Esophagus (tissue), 2 donors: ENCODE measurements around the gene TMX1. TPM values are rescaled to one million over a fixed set of nuclear protein-coding genes. Genes with fewer than 3 reads are reported as not detected.
"Not testable (repeated sequence)": the region's sequence is repeated elsewhere in the genome, so short reads cannot be mapped to it uniquely, and the experiment has no call there.

Experiments used
- H3K27ac ChIP-seq, 2 donors: one replicate each; pipeline ENCODE4 v1.5.1; 2013; ENCODE audit warnings: low read depth in 2 of 2, mild to moderate bottlenecking in 2 of 2, inconsistent platforms in 1 of 2, low read length in 1 of 2, moderate library complexity in 1 of 2
- H3K27me3 ChIP-seq, 2 donors: one replicate each; pipeline ENCODE4 v1.6.1; 2013; ENCODE audit warnings: low read length in 2 of 2, control low read depth in 1 of 2, mild to moderate bottlenecking in 1 of 2; ENCODE audit not compliant: insufficient read depth in 2 of 2, control insufficient read depth in 1 of 2
- H3K36me3 ChIP-seq, 2 donors: one replicate each; pipeline ENCODE4 v1.6.1; 2013; ENCODE audit warnings: low read length in 1 of 2; ENCODE audit not compliant: control insufficient read depth in 2 of 2, insufficient read depth in 2 of 2
- H3K4me1 ChIP-seq, 2 donors: one replicate each; pipeline ENCODE4 v1.6.1; 2013; ENCODE audit warnings: low read length in 1 of 2; ENCODE audit not compliant: control insufficient read depth in 2 of 2, insufficient read depth in 2 of 2
- H3K4me3 ChIP-seq, 2 donors: one replicate each; pipeline ENCODE4 v1.5.1; 2013; ENCODE audit warnings: low read length in 2 of 2, mild to moderate bottlenecking in 2 of 2, low read depth in 1 of 2, moderate library complexity in 1 of 2
- H3K9me3 ChIP-seq, 2 donors: one replicate each; pipeline ENCODE4 v1.6.1; 2013; ENCODE audit warnings: mild to moderate bottlenecking in 2 of 2, low read depth in 1 of 2, low read length in 1 of 2, moderate library complexity in 1 of 2; ENCODE audit not compliant: control insufficient read depth in 2 of 2, insufficient read depth in 1 of 2
- WGBS, 2 donors: extraction: QIAGEN DNeasy Blood & Tissue Kit; methylation state at CpG; one replicate each; pipeline ENCODE4 v1.1.7; 2013; 5-methylcytosine and 5-hydroxymethylcytosine counted together
- polyA plus RNA-seq, 2 donors: library from polyadenylated mRNA; stranded (reverse); fragments of 200-250 nt; gene quantifications; one replicate each; pipeline ENCODE4 v1.2.3, GENCODE V29; 2013
- donor health status: healthy with polysubstance abuse.
- donor health status: Bipolar disorder and iron deficiency.

Gene TMX1
- polyA plus RNA-seq, 2 donors = 4.6 to 12.9 TPM

- Histone ChIP-seq H3K4me1 (no peaks in the 10 kb centered on the region), H3K36me3 (no peaks in the 10 kb centered on the region)
- 52 to 59% methylated on average over 1 of the region's 1 CpG for WGBS, 2 donors
Observed at GRCh38 chr14:51210594-51210993, 29.5 kb upstream of the TMX1 start.

DNA sequence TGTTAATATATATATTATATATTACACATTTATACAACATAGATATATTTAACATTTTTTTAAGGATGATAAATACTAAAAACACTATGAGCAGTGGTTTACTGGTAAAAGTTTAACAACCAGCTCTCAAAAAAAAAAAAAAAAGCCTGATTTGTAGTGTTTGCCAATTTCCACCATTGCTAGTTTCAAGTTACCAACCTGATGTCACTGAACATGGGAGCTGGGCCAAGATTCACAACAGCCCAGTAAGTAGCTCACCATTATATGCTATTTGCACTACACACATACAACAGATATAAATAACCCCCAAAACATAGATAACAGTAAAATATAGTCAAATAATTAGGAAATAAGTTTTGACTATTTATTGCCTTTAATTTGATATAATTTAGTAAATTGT lies 28.9 kb upstream of the TMX1 start:
- H3K36me3 ChIP-seq = no peaks in the 10 kb centered on the region
- H3K9me3 ChIP-seq = no peaks in the 10 kb centered on the region
- no peak overlapping the region for H3K27ac ChIP-seq
- H3K4me3 ChIP-seq = no peak overlapping the region
- H3K4me1 ChIP-seq = no peaks in the 10 kb centered on the region
- no peaks in the 10 kb centered on the region for H3K27me3 ChIP-seq

More at GRCh38 chr14:51210594-51210993, 29.5 kb upstream of the TMX1 start:
- H3K4me3 ChIP-seq = no peak overlapping the region
- no peaks in the 10 kb centered on the region for H3K27me3 ChIP-seq
- no peak overlapping the region for H3K27ac ChIP-seq
- H3K9me3 ChIP-seq = no peaks in the 10 kb centered on the region

DNA sequence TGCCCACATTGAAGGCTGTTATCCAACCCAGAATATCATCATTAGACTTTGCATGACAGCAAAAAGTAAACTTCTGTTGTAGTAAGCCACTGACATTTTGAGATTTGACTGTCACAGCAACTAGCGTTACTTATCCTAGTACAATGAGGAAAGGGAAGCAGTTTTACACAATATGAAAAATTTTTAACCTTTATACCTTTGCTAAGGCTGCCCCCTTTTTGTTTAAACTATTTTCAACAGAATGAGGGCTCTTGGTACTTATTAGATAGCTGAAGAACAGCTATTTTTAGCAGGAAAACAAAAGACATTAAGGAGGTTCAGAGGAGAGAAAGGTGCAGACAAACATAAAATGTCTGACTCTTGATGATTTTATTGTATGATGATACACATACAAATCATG lies 23.4 kb upstream of the TMX1 start:
- WGBS, 2 donors = 73% methylated on average over 1 of the region's 1 CpG
- Histone ChIP-seq H3K27me3 (no peaks in the 10 kb centered on the region), H3K36me3 (no peaks in the 10 kb centered on the region), H3K4me3 (no peak overlapping the region), H3K27ac (no peak overlapping the region), H3K9me3 (no peaks in the 10 kb centered on the region), H3K4me1 (no peaks in the 10 kb centered on the region)

DNA sequence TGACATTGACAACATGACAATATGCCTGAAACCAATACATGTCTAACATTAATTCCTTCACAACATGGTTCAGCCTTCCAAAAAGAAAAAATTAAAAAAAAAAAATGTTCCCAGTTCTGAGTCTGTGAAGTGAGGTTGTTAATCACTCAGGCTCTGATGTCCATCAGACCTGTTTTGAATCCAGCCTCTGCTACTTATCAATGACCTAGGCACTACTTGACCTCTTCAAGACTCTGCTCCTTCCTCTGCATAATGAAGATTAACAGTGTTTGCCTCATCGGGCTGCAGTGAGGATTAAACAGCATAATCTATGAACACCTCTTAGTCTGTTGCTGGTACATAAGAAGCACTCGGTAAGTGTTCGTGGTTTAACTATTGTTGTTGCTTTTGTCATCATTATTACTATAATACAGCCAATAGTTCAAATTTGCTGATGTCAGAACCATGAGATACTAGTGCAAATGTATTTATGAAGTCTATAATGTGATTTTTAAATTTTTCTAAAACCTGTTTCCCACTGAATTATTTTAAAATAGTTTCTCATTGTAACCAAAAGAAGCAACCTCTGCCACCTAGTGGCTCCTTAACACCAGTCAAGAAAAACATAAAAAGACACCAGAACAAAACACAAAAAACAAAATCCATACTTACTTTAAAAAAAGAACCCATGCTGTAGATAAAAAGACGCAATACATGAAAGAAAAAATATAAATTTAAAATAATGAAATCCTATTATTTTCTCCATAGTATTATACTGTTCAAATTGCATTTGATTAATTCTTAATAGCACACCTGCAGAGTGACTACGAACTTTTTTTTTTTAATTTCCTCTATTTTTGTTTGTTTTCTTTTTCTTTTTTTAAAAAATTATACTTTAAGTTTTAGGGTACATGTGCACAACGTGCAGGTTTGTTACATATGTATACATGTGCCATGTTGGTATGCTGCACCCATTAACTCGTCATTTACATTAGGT lies 20.3 kb upstream of the TMX1 start:
- Histone ChIP-seq H3K4me1 (no peaks in the 10 kb centered on the region), H3K27me3 (no peaks in the 10 kb centered on the region), H3K9me3 (no peaks in the 10 kb centered on the region), H3K36me3 (no peaks in the 10 kb centered on the region), H3K27ac (no peak overlapping the region), H3K4me3 (no peak overlapping the region)
- WGBS, 2 donors = 63 to 68% methylated on average over 7 of the region's 7 CpGs

DNA sequence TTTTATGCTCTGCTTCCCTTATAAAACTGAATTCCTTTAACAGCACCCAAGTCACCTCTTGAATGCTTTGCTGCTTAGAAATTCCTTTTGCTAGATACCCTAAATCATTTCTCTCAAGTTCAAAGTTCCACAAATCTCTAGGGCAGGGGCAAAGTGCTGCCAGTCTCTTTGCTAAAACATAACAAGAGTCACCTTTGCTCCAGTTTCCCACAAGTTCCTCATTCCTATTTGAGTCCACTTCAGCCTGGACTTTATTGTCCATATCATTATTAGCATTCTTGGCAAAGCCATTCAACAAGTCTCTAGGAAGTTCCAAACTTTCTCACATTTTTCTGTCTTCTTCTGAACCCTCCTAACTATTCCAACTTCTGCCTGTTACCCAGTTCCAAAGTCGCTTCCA lies 16.6 kb upstream of the TMX1 start:
- not testable (repeated sequence) for H3K4me1 ChIP-seq, H3K9me3 ChIP-seq, H3K36me3 ChIP-seq, H3K4me3 ChIP-seq, H3K27ac ChIP-seq, H3K27me3 ChIP-seq
- WGBS, 2 donors = 96 to 100% methylated on average over 1 of the region's 1 CpG

GRCh38 chr14:51224551-51224950 lies 15.5 kb upstream of the TMX1 start:
- H3K9me3 ChIP-seq = no peaks in the 10 kb centered on the region
- H3K4me1 ChIP-seq = no peaks in the 10 kb centered on the region
- WGBS, 2 donors = 94 to 98% methylated on average over 1 of the region's 1 CpG
- H3K36me3 ChIP-seq = no peaks in the 10 kb centered on the region
- H3K27ac ChIP-seq = no peak overlapping the region
- H3K4me3 ChIP-seq = no peak overlapping the region
- no peaks in the 10 kb centered on the region for H3K27me3 ChIP-seq

DNA sequence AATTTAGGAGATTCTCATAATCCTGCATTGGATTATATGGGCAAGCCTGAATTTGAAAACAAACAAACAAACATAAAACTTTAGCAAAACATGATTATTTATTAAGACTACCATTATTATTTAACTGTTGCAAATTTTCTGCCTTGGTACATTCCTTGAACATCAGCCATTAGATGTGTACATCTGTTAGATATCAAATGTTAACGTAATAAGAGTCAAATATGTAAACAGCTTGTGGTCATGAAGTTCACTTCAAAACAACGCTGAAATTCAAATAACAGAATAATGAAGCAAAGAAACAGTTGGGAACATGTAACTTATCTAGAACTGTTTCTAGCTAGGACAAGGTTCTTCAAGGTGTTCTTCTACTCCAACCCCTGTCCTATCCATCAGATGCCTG lies 14.3 kb upstream of the TMX1 start:
- no peaks in the 10 kb centered on the region for H3K9me3 ChIP-seq
- 61 to 62% methylated on average over 2 of the region's 2 CpGs for WGBS, 2 donors
- H3K27me3 ChIP-seq = no peaks in the 10 kb centered on the region
- no peaks in the 10 kb centered on the region for H3K36me3 ChIP-seq
- no peak overlapping the region for H3K27ac ChIP-seq
- H3K4me3 ChIP-seq = no peak overlapping the region
- H3K4me1 ChIP-seq = no peaks in the 10 kb centered on the region

GRCh38 chr14:51228391-51228790 lies 11.7 kb upstream of the TMX1 start:
- H3K4me3 ChIP-seq = no peak overlapping the region
- no peaks in the 10 kb centered on the region for H3K36me3 ChIP-seq
- H3K27me3 ChIP-seq = no peaks in the 10 kb centered on the region
- H3K27ac ChIP-seq = no peak overlapping the region
- H3K4me1 ChIP-seq = no peaks in the 10 kb centered on the region
- no peaks in the 10 kb centered on the region for H3K9me3 ChIP-seq

DNA sequence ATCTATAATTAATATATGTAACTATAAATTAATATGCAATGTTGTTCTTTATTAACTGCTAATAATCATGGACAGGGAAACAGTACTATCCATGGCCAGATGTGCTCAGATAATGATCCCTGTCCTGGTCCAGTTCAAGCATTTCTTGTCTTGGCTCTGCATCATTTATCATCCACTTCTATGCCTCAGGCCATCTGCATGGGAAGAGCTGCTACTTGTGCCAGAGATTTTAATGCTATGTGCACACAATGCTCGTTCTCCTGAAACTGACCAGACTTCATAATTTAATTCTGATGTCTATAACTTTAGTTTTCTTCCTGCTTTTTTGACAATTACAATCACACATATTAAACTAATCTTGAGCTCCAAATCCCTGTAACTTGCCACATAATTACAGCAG lies 11.2 kb upstream of the TMX1 start:
- Histone ChIP-seq H3K9me3 (no peaks in the 10 kb centered on the region), H3K36me3 (no peaks in the 10 kb centered on the region), H3K4me1 (no peaks in the 10 kb centered on the region), H3K27me3 (no peaks in the 10 kb centered on the region), H3K27ac (no peak overlapping the region), H3K4me3 (no peak overlapping the region)
- 36 to 45% methylated on average over 1 of the region's 1 CpG for WGBS, 2 donors

- Histone ChIP-seq H3K36me3 (no peaks in the 10 kb centered on the region), H3K4me1 (no peaks in the 10 kb centered on the region), H3K9me3 (no peaks in the 10 kb centered on the region), H3K4me3 (no peak overlapping the region), H3K27me3 (no peaks in the 10 kb centered on the region), H3K27ac (no peak overlapping the region)
Observed at GRCh38 chr14:51236314-51236713, 3.7 kb upstream of the TMX1 start.
